ENCODE measurements around the gene PIEZO1. TPM values are rescaled to one million over a fixed set of nuclear protein-coding genes. Genes with fewer than 3 reads are reported as not detected.

Gene PIEZO1
- total and polyA plus RNA-seq, 9 of the 15 experiments (the other 6 are each of a cell fraction or from before 2014, with no cell fraction given) = 3.6 to 432 (median 131) TPM

- peak; percentile 94 for TF ChIP-seq SMAD4 (CRISPR knock-in tag; conservative IDR thresholded peaks at IDR 0.05)
- peak; percentile 25; the same call in 1 of the 2 replicates for TF ChIP-seq BCOR (IDR thresholded peaks at IDR 0.05)
- no peak for TF ChIP-seq KAT2B (IDR thresholded peaks at IDR 0.05; ENCODE audit: low read depth, low read length)
- peak; percentile 70 for TF ChIP-seq MTA2 (IDR thresholded peaks at IDR 0.05; ENCODE audit: low read depth)
- TF ChIP-seq TEAD1 (CRISPR knock-in tag; IDR thresholded peaks at IDR 0.05) = 0 out of 4 replicates have a peak, but pooled peaks of 1 of the 2 experiments have one; percentile 41
- no peak for TF ChIP-seq CLOCK (CRISPR knock-in tag; IDR thresholded peaks at IDR 0.05; ENCODE audit: borderline replicate concordance)
- TF ChIP-seq SIN3B (IDR thresholded peaks at IDR 0.05; ENCODE audit: low read depth) = no peak
- peak; percentile 62 for TF ChIP-seq CEBPB (tag; IDR thresholded peaks at IDR 0.05)
- no peak for TF ChIP-seq KLF6 (CRISPR knock-in tag; IDR thresholded peaks at IDR 0.05; ENCODE audit: borderline replicate concordance)
- TF ChIP-seq, protein P1, sequence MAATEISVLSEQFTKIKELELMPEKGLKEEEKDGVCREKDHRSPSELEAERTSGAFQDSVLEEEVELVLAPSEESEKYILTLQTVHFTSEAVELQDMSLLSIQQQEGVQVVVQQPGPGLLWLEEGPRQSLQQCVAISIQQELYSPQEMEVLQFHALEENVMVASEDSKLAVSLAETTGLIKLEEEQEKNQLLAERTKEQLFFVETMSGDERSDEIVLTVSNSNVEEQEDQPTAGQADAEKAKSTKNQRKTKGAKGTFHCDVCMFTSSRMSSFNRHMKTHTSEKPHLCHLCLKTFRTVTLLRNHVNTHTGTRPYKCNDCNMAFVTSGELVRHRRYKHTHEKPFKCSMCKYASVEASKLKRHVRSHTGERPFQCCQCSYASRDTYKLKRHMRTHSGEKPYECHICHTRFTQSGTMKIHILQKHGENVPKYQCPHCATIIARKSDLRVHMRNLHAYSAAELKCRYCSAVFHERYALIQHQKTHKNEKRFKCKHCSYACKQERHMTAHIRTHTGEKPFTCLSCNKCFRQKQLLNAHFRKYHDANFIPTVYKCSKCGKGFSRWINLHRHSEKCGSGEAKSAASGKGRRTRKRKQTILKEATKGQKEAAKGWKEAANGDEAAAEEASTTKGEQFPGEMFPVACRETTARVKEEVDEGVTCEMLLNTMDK (IDR thresholded peaks at IDR 0.05; ENCODE audit: borderline replicate concordance, insufficient read depth, low read depth, low read length, poor library complexity, severe bottlenecking) = peak; percentile 5
- no peak for TF ChIP-seq HNRNPK (IDR thresholded peaks at IDR 0.05; ENCODE audit: low read depth, low read length, poor library complexity, severe bottlenecking)
- no peak for TF ChIP-seq CSDE1 (IDR thresholded peaks at IDR 0.05)
- TF ChIP-seq, protein P2, sequence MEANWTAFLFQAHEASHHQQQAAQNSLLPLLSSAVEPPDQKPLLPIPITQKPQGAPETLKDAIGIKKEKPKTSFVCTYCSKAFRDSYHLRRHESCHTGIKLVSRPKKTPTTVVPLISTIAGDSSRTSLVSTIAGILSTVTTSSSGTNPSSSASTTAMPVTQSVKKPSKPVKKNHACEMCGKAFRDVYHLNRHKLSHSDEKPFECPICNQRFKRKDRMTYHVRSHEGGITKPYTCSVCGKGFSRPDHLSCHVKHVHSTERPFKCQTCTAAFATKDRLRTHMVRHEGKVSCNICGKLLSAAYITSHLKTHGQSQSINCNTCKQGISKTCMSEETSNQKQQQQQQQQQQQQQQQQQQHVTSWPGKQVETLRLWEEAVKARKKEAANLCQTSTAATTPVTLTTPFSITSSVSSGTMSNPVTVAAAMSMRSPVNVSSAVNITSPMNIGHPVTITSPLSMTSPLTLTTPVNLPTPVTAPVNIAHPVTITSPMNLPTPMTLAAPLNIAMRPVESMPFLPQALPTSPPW (CRISPR knock-in tag; IDR thresholded peaks at IDR 0.05) = peak; percentile 69
- TF ChIP-seq POLR2AphosphoS5 (IDR thresholded peaks at IDR 0.05; ENCODE audit: control insufficient read depth, insufficient read depth, low read depth, low read length) = peak; percentile 97
- TF ChIP-seq, protein P3, sequence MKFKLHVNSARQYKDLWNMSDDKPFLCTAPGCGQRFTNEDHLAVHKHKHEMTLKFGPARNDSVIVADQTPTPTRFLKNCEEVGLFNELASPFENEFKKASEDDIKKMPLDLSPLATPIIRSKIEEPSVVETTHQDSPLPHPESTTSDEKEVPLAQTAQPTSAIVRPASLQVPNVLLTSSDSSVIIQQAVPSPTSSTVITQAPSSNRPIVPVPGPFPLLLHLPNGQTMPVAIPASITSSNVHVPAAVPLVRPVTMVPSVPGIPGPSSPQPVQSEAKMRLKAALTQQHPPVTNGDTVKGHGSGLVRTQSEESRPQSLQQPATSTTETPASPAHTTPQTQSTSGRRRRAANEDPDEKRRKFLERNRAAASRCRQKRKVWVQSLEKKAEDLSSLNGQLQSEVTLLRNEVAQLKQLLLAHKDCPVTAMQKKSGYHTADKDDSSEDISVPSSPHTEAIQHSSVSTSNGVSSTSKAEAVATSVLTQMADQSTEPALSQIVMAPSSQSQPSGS (CRISPR knock-in tag; IDR thresholded peaks at IDR 0.05) = no peak
- TF ChIP-seq, protein P4, sequence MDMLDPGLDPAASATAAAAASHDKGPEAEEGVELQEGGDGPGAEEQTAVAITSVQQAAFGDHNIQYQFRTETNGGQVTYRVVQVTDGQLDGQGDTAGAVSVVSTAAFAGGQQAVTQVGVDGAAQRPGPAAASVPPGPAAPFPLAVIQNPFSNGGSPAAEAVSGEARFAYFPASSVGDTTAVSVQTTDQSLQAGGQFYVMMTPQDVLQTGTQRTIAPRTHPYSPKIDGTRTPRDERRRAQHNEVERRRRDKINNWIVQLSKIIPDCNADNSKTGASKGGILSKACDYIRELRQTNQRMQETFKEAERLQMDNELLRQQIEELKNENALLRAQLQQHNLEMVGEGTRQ (CRISPR knock-in tag; IDR thresholded peaks at IDR 0.05) = no peak
- no peak for TF ChIP-seq POLR3A (IDR thresholded peaks at IDR 0.05; ENCODE audit: borderline replicate concordance, extremely low read depth, insufficient read depth, insufficient read length)
- TF ChIP-seq SMARCA4 (IDR thresholded peaks at IDR 0.05) = peak; percentile 77; the same call in 1 of the 2 replicates
- peak; percentile 72 for TF ChIP-seq GABPB1 (CRISPR knock-in tag; IDR thresholded peaks at IDR 0.05)
These were observed 14.7 kb upstream of the PIEZO1 start (continued) for GRCh38 chr16:88799569-88800276.
